HG03432 (cell line): Measurements from ENCODE around the gene PRDM5.
"Not testable (repeated sequence)": the region's sequence is repeated elsewhere in the genome, so short reads cannot be mapped to it uniquely, and the experiment has no call there.

Source experiments
- ATAC-seq: cut with Tn5 transposase; IDR thresholded peaks from one replicate; pipeline ENCODE4 v1.9.1; 2021; ENCODE audit warnings: mild to moderate bottlenecking, moderate library complexity; ENCODE audit not compliant: unreplicated experiment

PRDM5 gene

DNA sequence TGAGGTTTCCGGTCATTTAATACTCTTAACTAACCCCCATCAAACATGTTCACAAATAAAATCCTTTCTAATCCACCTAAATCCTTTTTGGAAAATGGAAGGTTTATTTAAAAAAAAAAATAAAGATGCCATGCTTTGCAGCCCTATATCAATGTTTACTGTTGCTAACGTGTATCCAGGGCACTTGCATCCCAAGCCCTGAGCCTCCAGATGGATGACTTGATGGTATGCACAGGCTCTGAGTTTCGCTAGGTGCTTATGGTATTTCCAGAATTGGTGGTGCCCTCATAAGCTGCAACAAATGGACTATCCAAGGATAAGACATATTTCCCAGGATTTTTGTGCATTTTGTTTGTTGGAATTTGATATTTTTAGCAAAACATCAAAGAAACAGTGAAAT, 257.7 kb downstream of the PRDM5 start:
- no peak for ATAC-seq

DNA sequence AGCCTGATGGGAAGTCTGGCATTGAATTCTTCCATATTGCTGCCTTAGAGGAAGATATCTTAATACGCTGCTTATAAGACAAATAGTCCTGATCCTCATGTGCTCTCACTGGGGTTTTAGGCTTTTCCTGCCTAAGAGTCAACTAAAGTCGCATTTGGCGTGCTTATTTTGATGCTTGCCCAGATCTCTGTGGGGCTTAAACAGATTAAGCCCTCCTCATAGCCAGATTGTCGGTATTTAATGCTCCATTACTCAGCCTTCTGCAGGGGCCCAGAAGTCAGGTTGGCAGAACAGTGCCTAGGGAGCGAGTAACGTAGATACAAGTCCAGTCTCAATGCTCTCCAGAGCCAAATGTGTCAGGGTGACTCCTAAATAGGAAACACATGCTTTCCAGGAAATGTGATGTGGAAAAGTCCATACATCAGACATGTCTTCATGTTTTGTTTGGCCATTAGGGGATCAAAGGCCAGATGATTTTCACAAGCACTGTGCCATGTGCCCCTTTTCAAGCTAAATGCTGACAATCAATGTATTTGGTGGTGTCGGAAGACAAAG, 262.8 kb downstream of the PRDM5 start:
- no peak for ATAC-seq

DNA sequence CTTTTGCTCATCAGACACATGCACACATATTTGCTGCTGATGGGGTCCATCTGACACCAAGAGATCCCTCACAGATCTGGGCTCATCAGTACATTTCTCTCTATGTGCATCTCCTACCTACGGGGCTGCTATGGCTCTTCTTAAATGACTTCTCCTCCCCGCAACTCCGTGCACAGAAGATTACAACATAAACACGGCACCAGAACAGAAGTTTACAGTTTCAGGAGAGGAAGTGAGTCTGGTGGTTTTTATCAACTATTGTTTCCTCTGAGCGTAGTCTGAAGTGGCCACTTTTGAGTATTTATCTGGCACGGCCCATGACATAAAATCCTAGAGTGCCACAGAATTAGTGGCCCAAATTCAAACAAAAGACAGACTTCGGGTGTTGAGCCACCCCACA, 263.8 kb downstream of the PRDM5 start:
- ATAC-seq = no peak

DNA sequence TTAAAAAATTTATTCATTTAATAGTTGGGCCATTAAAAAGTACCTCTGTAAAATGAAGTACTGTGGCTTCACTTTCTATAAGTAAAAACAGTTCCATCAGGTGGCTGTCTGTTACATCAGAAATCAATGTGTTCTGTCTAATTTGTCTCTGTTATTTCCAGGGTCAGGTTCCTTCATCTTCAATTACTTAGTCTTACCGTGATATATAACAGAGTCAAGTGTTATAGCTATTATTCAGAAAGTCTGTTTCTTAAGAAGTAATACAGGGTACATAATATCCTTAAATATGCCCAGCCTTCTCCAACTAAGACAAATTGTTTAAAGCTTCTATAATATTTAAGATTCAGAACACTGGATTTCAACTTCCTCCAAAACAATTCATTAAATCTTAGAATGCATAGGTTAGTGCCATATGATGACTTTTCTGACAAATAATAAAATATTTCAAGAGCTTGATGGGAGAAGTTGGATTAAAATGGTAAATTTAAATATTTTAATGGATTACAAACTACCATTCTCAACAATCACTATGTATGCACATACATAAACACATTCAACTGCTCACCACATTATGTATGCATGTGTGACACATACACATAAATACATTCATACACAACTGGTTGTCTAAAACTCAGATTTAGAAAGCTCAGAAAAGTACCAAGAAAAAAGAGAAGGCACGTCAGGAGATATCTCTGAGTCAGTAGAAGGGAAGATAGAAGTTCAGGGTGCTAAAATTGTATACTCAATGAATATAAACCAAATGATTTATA, 268.5 kb downstream of the PRDM5 start:
- ATAC-seq = no peak

DNA sequence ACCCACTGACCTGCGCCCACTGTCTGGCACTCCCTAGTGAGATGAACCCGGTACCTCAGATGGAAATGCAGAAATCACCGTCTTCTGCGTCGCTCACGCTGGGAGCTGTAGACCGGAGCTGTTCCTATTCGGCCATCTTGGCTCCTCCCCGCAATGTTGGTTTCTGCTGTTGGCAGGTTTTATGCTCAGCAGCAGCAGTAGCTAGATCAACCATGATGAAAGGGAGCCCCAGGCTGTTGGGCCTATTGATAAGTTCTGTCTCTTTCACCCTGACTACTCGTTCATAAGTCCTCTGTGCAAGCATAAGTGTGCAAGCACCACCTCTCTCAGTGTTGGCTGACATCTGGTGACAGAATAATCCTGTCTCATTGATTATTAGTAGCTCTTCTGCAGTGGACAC, 274.2 kb downstream of the PRDM5 start:
- ATAC-seq = not testable (repeated sequence)
